ENCODE data around the gene ATP6V1G2. TPM values are rescaled to one million over a fixed set of nuclear protein-coding genes. Genes with fewer than 3 reads are reported as not detected.

The ATP6V1G2 gene
- total and polyA plus RNA-seq, 2 experiments from 2014 or later = 2.4 to 2.7 TPM

GRCh38 chr6:31588871-31589650 lies 42.7 kb upstream of the ATP6V1G2 start:
- H3K36me3 ChIP-seq (ENCODE audit: insufficient read depth) = no peaks in the 10 kb centered on the region
- H3K9me3 Mint-ChIP-seq = no peaks in the 10 kb centered on the region
- H3K9me2 ChIP-seq (ENCODE audit: insufficient read depth) = no peaks in the 10 kb centered on the region
- H4K20me1 ChIP-seq (replicated peaks; ENCODE audit: insufficient read depth) = no peaks in the 10 kb centered on the region
- H2AFZ ChIP-seq = peak overlapping the region; percentile 43; the same call in 1 of the 2 replicates
- no peaks in the 10 kb centered on the region; the same call in 2 of the 3 replicates for H3K36me3 Mint-ChIP-seq (ENCODE audit: low read depth)
- H3F3A ChIP-seq (replicated peaks; ENCODE audit: low read depth) = no peaks in the 10 kb centered on the region
- H3K4me2 ChIP-seq = no peak overlapping the region
- peaks cover 10% of the 10 kb centered on the region for H3K27me3 Mint-ChIP-seq (ENCODE audit: insufficient read depth, low read depth, poor library complexity)
- ATAC-seq (no peak), DNase-seq (ENCODE audit: low spot score) (no peak)
- H3K4me1 ChIP-seq (ENCODE audit: insufficient read depth) = no peaks in the 10 kb centered on the region
- H3K27ac Mint-ChIP-seq = no peak overlapping the region
- H3K27me3 ChIP-seq (ENCODE audit: insufficient read depth) = no peaks in the 10 kb centered on the region
- H3K4me1 Mint-ChIP-seq = peaks cover 6% of the 10 kb centered on the region; the same call in 2 of the 3 replicates
- TF ChIP-seq ZNF114 (CRISPR knock-in tag; IDR thresholded peaks at IDR 0.05) (no peak), CTCF (conservative IDR thresholded peaks at IDR 0.05; ENCODE audit: low read depth in 2 of 2) (no peak), ETS1 (IDR thresholded peaks at IDR 0.05) (no peak), JUNB (IDR thresholded peaks at IDR 0.05; ENCODE audit: unreplicated experiment) (no peak), CREB1 (CRISPR knock-in tag; IDR thresholded peaks at IDR 0.05; ENCODE audit: low read depth) (no peak), REST (IDR thresholded peaks at IDR 0.05; ENCODE audit: unreplicated experiment) (no peak), POLR2AphosphoS5 (IDR thresholded peaks at IDR 0.05; ENCODE audit: low read depth) (no peak), ZNF462 (CRISPR knock-in tag; IDR thresholded peaks at IDR 0.05) (no peak), STAT1 (IDR thresholded peaks at IDR 0.05; ENCODE audit: unreplicated experiment) (no peak), ZNF331 (CRISPR knock-in tag; IDR thresholded peaks at IDR 0.05; ENCODE audit: low read depth) (no peak), NANOG (IDR thresholded peaks at IDR 0.05; ENCODE audit: borderline replicate concordance) (no peak), EZH2phosphoT487 (IDR thresholded peaks at IDR 0.05; ENCODE audit: unreplicated experiment) (no peak), EZH2 (IDR thresholded peaks at IDR 0.05; ENCODE audit: low read depth, unreplicated experiment) (no peak)
- no peaks in the 10 kb centered on the region for H3K79me2 ChIP-seq (replicated peaks; ENCODE audit: insufficient read depth)
- no peak overlapping the region for H3K4me3 ChIP-seq
- no peak overlapping the region for H3K27ac ChIP-seq (ENCODE audit: low read depth)
- H3K4me3 Mint-ChIP-seq = no peak overlapping the region

Measured in GM23338 (cell line).